HG03378 (cell line): ENCODE measurements around the gene SAMD7.

Experiments
- ATAC-seq: cut with Tn5 transposase; IDR thresholded peaks from one replicate; pipeline ENCODE4 v1.9.1; 2021; ENCODE audit warnings: mild to moderate bottlenecking, moderate library complexity; ENCODE audit not compliant: unreplicated experiment

Gene SAMD7

DNA sequence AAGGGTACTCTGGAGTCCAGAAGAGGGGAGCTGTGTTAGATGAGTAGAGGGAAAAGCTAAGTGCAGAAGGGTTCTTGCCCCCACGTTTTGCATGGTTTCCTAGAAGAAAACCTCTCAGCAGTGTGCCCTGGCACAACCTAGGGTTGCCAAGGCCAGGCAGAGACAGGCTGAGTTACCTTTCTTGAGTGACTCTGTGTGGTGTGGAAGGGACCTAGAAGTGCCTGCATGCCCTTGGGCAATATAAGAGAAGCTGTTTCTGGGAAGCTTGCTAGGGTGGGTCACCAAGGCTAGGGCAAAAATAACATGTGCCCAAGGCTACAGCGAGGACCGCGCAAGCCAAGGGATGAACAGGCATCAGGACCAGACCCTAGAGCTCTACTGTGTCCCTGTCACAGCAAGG is 3.4 kb upstream of the SAMD7 start:
- no peak for ATAC-seq

DNA sequence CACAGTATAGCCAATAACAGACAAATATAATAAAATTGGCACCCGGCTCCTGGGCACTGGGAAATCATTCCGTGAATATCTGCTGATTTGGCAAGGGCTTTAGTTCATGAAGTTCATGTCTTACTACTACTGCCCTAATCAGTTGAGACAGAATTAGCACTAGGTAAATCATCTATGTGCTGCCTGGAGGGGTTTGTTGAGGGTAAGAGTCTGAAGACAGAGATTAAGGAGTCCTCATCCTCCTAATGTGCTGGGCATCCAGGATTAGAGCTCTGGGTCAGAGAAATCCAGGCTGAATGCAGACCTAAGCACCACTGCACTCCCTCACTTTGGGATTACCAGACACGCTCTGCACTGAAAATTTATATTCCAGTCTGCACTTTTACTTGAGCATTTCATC is 2.0 kb downstream of the SAMD7 start:
- ATAC-seq = no peak

GRCh38 chr3:169914321-169914720 is 2.9 kb downstream of the SAMD7 start:
- no peak for ATAC-seq

DNA sequence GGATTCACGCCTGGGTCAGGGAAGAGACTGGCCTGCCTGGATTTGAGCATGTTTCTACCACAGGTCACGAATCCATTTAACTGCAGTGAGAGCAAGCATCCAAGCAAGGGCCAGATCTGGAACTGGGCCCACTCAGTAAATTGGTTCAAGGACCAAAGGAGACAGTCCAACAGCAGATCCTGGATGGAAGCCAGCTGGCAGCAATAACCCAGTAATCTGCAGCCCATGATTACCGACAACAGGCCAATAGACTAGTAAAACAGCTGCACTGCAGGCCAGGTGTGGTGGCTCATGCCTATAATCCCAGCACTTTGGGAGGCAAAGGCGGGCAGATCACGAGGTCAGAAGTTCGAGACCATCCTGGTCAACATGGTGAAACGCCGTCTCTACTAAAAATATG is 11.8 kb downstream of the SAMD7 start:
- no peak for ATAC-seq

GRCh38 chr3:169923831-169924230 is 12.5 kb downstream of the SAMD7 start:
- ATAC-seq = no peak

DNA sequence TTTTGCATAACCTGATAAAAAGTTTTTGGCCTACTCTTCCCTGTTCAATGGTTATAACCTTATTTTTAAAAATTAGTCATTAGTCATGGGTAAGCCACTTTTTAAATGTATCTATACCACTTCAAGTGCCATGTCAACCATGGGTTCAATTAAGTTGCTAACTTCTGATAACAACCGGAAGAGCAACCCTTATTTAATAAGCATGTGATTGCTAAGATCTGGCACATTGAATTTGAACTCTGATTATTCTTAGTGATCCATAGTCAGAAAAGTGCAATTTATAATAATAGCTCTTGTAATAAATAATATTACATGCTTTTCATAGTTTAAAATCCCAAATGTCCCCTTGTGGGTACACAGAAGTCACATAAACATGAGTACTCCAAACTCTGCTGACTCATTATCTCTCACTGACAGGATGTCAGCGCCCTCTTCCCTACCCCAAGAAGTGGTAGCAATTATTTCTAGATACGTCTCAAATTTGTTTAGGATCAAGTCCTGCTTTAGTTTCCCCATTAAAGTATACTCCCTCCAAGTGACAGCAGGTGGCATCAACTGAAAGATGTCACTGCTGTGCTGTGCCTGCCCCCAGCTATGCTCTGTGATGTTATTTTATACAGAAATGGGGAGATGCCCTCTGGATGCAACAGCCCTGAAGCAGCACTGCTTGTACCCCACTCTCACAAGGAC is 18.6 kb downstream of the SAMD7 start:
- ATAC-seq = no peak

DNA sequence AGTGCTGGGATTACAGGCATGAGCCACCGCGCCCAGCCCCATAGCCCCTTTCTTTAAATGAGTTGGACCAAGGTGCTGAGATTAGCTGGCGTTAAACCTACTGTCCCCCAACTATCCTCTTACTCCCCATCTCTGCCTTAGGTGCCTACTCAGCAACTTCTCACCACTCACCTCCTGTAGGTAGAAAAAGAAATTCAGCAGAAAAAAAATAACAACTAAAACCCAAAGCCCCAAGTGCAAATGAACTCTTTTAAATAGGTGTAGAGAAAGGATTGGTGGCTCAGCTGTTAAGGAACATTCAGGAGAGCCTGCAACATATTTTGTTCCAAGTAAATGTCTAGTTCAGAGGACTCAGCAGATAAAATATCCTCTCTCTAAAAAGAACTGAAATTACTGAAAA is 19.5 kb downstream of the SAMD7 start:
- ATAC-seq = no peak

DNA sequence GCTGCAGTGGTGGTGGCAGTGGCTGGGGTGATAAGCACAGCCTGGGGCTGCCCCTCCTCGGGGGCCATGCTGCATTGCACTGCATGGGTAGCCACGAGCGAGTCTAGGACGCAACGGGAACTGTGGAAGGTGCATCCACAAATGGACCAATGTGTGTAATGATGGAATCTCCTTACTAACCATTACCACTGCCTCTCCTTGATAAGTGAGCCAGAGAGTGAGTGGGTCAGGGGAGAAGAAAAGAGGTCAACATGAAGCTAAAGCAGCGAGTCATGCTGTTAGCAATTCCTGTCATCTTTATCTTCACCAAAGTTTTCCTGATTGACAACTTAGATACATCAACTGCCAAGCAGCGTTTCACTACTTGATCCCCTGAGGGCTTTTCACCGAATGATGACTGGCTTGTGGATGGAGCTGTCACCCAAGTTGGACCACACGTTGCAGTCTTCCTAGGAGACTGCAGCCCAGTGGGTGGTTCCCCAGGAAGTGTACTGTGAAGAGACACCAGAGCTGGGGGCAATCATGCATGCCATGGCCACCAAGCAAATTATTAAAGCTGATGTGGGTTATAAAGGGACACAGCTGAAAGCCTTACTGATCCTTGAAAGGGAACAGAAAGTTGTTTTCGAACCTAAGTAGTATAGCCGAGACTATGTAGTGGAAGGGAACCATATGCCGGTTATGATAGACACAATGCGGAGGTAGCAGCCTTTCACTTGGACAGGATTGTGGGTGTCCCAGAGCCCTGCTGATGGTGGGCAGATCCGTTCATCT is 20.6 kb downstream of the SAMD7 start:
- peak; percentile 95 for ATAC-seq

GRCh38 chr3:169939320-169939719 is 27.9 kb downstream of the SAMD7 start:
- no peak for ATAC-seq

DNA sequence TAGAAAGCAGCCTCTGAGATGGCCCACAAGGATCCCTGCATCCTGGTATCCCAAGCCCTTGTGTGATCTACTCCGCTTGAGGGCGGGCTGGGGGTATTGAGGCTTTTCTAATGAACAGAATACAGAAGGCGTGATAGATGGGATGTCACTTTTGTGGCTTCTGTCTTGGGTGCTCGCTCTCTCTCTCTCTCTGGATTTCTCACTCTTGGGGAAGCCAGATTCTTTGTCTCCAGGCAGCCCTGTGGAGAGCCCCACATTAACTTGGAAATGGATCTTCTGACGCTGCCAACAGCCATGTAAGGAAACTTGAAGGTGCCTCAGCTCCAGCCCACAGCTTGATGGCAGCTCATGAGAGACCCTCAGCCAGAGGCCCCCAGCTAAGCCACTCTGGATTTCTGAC is 28.4 kb downstream of the SAMD7 start:
- ATAC-seq = no peak

GRCh38 chr3:169940470-169941181 is 29.3 kb downstream of the SAMD7 start:
- ATAC-seq = peak; percentile 76

DNA sequence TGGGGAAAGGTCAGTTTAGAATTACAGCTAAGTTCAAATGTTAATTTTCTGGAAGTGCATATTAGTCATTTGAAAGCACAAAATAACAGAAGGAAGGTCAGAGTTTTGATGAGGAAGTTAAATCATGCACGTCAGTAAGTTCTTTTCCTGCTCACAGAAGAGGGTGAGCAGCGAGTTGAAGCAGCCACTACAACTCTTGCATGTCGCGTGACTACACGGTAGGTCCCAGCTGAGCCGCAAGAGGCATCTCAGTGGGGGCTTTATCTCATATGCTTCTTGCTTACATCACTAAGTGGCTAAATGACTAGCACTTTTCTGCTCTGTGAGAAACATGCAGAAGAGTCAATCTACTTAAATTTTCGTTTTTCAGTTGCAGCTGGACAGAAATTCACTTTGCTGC is 33.9 kb downstream of the SAMD7 start:
- peak; percentile 85 for ATAC-seq

DNA sequence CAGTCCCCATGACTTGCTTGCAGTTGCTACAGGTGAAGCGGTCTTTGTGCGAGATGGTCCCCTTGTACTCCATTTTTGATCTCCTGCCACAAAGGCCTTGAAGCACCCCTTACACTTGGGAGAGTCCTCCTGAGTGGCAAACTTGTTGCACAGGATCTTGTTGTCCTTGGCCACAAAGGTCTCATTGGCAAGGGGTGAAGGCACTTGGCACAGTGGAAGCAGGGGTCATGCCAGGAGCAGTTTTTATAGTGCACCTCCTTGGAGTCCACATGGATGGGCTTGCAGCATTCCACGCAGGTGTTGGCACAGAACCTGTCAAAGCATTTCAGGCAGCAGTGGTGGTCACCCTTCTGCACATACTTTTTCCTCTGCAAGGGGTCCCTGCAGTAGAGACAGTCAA is 35.0 kb downstream of the SAMD7 start:
- ATAC-seq = no peak

GRCh38 chr3:169948559-169949448 is 37.4 kb downstream of the SAMD7 start:
- ATAC-seq = no peak

DNA sequence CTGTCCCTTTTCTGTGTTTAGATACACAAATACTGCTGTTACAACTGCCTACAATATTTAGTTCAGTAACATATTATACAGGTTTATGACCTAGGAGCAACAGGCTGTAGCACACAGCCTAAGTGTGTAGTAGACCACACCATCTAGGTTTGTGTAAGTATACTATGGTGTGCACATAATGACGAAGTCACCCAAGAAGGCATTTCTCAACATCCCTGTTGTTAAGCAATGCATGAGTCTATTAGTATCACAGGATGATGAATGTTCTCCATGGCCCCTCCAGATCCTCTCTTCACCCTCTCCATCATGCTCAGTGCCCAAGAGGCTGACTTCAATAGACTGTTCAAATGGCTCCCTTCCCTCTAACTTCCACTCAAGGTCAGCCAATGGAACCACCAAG is 40.7 kb downstream of the SAMD7 start:
- no peak for ATAC-seq

GRCh38 chr3:169953462-169954141 is 42.2 kb downstream of the SAMD7 start:
- ATAC-seq = peak; percentile 13

- ATAC-seq = peak; percentile 89
Measured at GRCh38 chr3:169954142-169954756, 42.9 kb downstream of the SAMD7 start.

- ATAC-seq = no peak
Measured at GRCh38 chr3:169955406-169955805, 44.0 kb downstream of the SAMD7 start.

DNA sequence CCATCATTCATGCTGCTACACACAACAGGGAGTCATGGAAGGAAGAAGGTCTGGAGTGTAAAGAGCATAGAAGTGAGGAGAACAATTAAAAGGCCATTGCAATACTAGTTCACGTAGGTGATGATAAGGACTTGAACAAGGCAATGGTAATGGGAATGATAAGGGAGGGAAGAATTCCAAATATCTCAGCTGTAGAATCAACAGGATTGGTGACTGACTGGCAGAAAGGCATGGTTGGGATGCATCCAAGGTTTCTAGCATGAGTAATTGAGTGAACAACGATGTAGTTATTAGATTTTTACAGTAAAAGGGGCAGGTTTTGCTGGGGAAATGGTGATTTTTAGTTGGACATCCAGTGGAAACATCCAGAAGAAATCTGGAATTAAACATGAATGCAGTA is 52.8 kb downstream of the SAMD7 start:
- no peak for ATAC-seq
